D341Med (cell line): ENCODE data around the gene PTCD1.
"Not testable (repeated sequence)": the region's sequence is repeated elsewhere in the genome, so short reads cannot be mapped to it uniquely, and the experiment has no call there.

Experiments
- DNase-seq: peaks from one replicate; pipeline ENCODE4 v3.0.0; 2012; ENCODE audit warnings: low spot score

PTCD1 gene

GRCh38 chr7:99448855-99449254 lies 10.3 kb upstream of the PTCD1 start:
- DNase-seq, result no peak

GRCh38 chr7:99447943-99448342 lies 9.3 kb upstream of the PTCD1 start:
- DNase-seq, result no peak

GRCh38 chr7:99446096-99446495 lies 7.5 kb upstream of the PTCD1 start:
- DNase-seq, result no peak

GRCh38 chr7:99440195-99440594 lies 1.6 kb upstream of the PTCD1 start:
- DNase-seq, result no peak

- DNase-seq, result no peak
These were observed 539 bp downstream of the PTCD1 start for GRCh38 chr7:99437946-99438572.

- DNase-seq, result no peak
These were observed 5.4 kb downstream of the PTCD1 start for GRCh38 chr7:99433158-99433557.

GRCh38 chr7:99431756-99432540 lies 6.7 kb downstream of the PTCD1 start:
- DNase-seq, result not testable (repeated sequence)

GRCh38 chr7:99429756-99430155 lies 8.8 kb downstream of the PTCD1 start:
- no peak for DNase-seq

GRCh38 chr7:99428972-99429566 lies 9.5 kb downstream of the PTCD1 start:
- no peak for DNase-seq

GRCh38 chr7:99424932-99425730 lies 13.5 kb downstream of the PTCD1 start:
- DNase-seq, result no peak

- DNase-seq, result no peak
These were observed 16.0 kb downstream of the PTCD1 start for GRCh38 chr7:99422625-99423024.

- DNase-seq, result no peak
These were observed 16.4 kb downstream of the PTCD1 start for GRCh38 chr7:99422186-99422585.

- no peak for DNase-seq
These were observed 17.6 kb downstream of the PTCD1 start for GRCh38 chr7:99420986-99421385.

GRCh38 chr7:99420213-99420612 lies 18.4 kb downstream of the PTCD1 start:
- no peak for DNase-seq

- DNase-seq, result no peak
These were observed 19.1 kb downstream of the PTCD1 start for GRCh38 chr7:99419323-99420021.

- peak; percentile 13 for DNase-seq
These were observed 20.3 kb downstream of the PTCD1 start for GRCh38 chr7:99418260-99418659.

- DNase-seq, result not testable (repeated sequence)
These were observed 23.0 kb downstream of the PTCD1 start for GRCh38 chr7:99415513-99416127.

- DNase-seq, result no peak
These were observed 28.0 kb downstream of the PTCD1 start for GRCh38 chr7:99410635-99411034.

GRCh38 chr7:99409806-99410205 lies 28.8 kb downstream of the PTCD1 start:
- DNase-seq, result no peak

- no peak for DNase-seq
These were observed 29.4 kb downstream of the PTCD1 start for GRCh38 chr7:99409192-99409572.
